GM21367 (cell line): ENCODE results near the gene OR4K14.
"Not testable (repeated sequence)": the region's sequence is repeated elsewhere in the genome, so short reads cannot be mapped to it uniquely, and the experiment has no call there.

Experiments
- ATAC-seq: cut with Tn5 transposase; IDR thresholded peaks from one replicate; pipeline ENCODE4 v1.9.1; 2021; ENCODE audit not compliant: unreplicated experiment

OR4K14 gene

GRCh38 chr14:20019257-20019865, at the start of gene OR4K14:
Gene OR4K14 (minus strand): TSS chr14:20019307. CDS start chr14:20015193, 4,114 bp downstream.
- ATAC-seq = no peak

GRCh38 chr14:20059745-20060144, 40.6 kb upstream of the OR4K14 start, which contains the start of gene OR4L1:
Gene OR4L1 (plus strand): TSS chr14:20060045. CDS start chr14:20060045, 0 bp downstream.
- no peak for ATAC-seq

GRCh38 chr14:20048202-20048601, 29.1 kb upstream of the OR4K14 start:
- no peak for ATAC-seq

GRCh38 chr14:20044243-20044642, 25.1 kb upstream of the OR4K14 start:
- no peak for ATAC-seq

- no peak for ATAC-seq
Measured at GRCh38 chr14:20035938-20036337, 16.8 kb upstream of the OR4K14 start, which contains the start of gene OR4K13. Gene OR4K13 (minus strand): TSS chr14:20036038. CDS start chr14:20034758, 1,280 bp downstream.

- ATAC-seq = no peak
Measured at GRCh38 chr14:20035449-20035848, 16.3 kb upstream of the OR4K14 start.

- ATAC-seq = no peak
Measured at GRCh38 chr14:20031058-20031457, 12.0 kb upstream of the OR4K14 start.

GRCh38 chr14:20008156-20008555, 11.0 kb downstream of the OR4K14 start:
- no peak for ATAC-seq

GRCh38 chr14:20002319-20002718, 16.8 kb downstream of the OR4K14 start:
- ATAC-seq = no peak

GRCh38 chr14:20001863-20002262, 17.2 kb downstream of the OR4K14 start, which contains the start of gene OR4Q2:
Gene OR4Q2 (plus strand): TSS chr14:20002163.
- ATAC-seq = no peak

GRCh38 chr14:19993438-19993837, 25.7 kb downstream of the OR4K14 start:
- no peak for ATAC-seq

- ATAC-seq = no peak
Measured at GRCh38 chr14:19975291-19975690, 43.8 kb downstream of the OR4K14 start, which contains the start of gene OR4K15. Gene OR4K15 (plus strand): TSS chr14:19975591. CDS start chr14:19975591, 0 bp downstream.

GRCh38 chr14:19974844-19975243, 44.3 kb downstream of the OR4K14 start:
- ATAC-seq = no peak

GRCh38 chr14:19969735-19970134, 49.4 kb downstream of the OR4K14 start:
- ATAC-seq = not testable (repeated sequence)
